DMS79 treated with DMSO at 0.1 percent for 48 hours (cell line): ENCODE results near the gene ANAPC13.

ENCODE experiments used
- DNase-seq: peaks from one replicate; lab custom pipeline; 2025; lab: John Stamatoyannopoulos, UW

ANAPC13 gene

GRCh38 chr3:134449277-134449676, 36.5 kb downstream of the ANAPC13 start:
- no peak for DNase-seq

GRCh38 chr3:134448664-134449063, 37.1 kb downstream of the ANAPC13 start:
- no peak for DNase-seq

GRCh38 chr3:134447351-134447750, 38.4 kb downstream of the ANAPC13 start:
- no peak for DNase-seq

- no peak for DNase-seq
Observed at GRCh38 chr3:134446800-134447199, 39.0 kb downstream of the ANAPC13 start.

- peak; percentile 51 for DNase-seq
Observed at GRCh38 chr3:134445636-134446035, 40.1 kb downstream of the ANAPC13 start.

GRCh38 chr3:134445095-134445494, 40.7 kb downstream of the ANAPC13 start:
- no peak for DNase-seq

- DNase-seq: no peak
Observed at GRCh38 chr3:134441821-134442220, 44.0 kb downstream of the ANAPC13 start.

GRCh38 chr3:134441321-134441720, 44.5 kb downstream of the ANAPC13 start:
- DNase-seq: no peak

GRCh38 chr3:134437211-134437752, 48.5 kb downstream of the ANAPC13 start:
- no peak for DNase-seq

- DNase-seq: peak; percentile 67
Observed at GRCh38 chr3:134432236-134432635, 53.5 kb downstream of the ANAPC13 start.

GRCh38 chr3:134430950-134431445, 54.8 kb downstream of the ANAPC13 start:
- peak; percentile 7 for DNase-seq

GRCh38 chr3:134430174-134430573, 55.6 kb downstream of the ANAPC13 start:
- no peak for DNase-seq

- no peak for DNase-seq
Observed at GRCh38 chr3:134428401-134428800, 57.4 kb downstream of the ANAPC13 start.
